HG03159 (cell line): ENCODE results near the gene SMIM43.
A peak's percentile ranks its signal among the peaks of the same experiment; 100 is the strongest.
"Not testable (repeated sequence)": the region's sequence is repeated elsewhere in the genome, so short reads cannot be mapped to it uniquely, and the experiment has no call there.

Experiments used
- ATAC-seq: cut with Tn5 transposase; IDR thresholded peaks from one replicate; pipeline ENCODE4 v1.9.1; 2021; ENCODE audit warnings: mild to moderate bottlenecking, moderate library complexity; ENCODE audit not compliant: unreplicated experiment

SMIM43 gene

GRCh38 chr4:121737846-121738554 lies 27.0 kb downstream of the SMIM43 start:
- no peak for ATAC-seq

GRCh38 chr4:121736735-121737351 lies 28.1 kb downstream of the SMIM43 start:
- ATAC-seq: peak; percentile 55

GRCh38 chr4:121734571-121734970 lies 30.4 kb downstream of the SMIM43 start:
- ATAC-seq: no peak

GRCh38 chr4:121733942-121734341 lies 31.0 kb downstream of the SMIM43 start:
- no peak for ATAC-seq

- ATAC-seq: not testable (repeated sequence)
These were observed 35.2 kb downstream of the SMIM43 start for GRCh38 chr4:121729753-121730152.

- no peak for ATAC-seq
These were observed 36.2 kb downstream of the SMIM43 start for GRCh38 chr4:121728798-121729226.

GRCh38 chr4:121728066-121728465 lies 36.9 kb downstream of the SMIM43 start:
- no peak for ATAC-seq

GRCh38 chr4:121726642-121727268 lies 38.2 kb downstream of the SMIM43 start:
- peak; percentile 97 for ATAC-seq

GRCh38 chr4:121724671-121725070 lies 40.3 kb downstream of the SMIM43 start:
- no peak for ATAC-seq

GRCh38 chr4:121721700-121722099 lies 43.3 kb downstream of the SMIM43 start:
- ATAC-seq: no peak

- no peak for ATAC-seq
These were observed 44.9 kb downstream of the SMIM43 start for GRCh38 chr4:121720109-121720508.

GRCh38 chr4:121717680-121718237 lies 47.2 kb downstream of the SMIM43 start:
- no peak for ATAC-seq

GRCh38 chr4:121714548-121714947 lies 50.4 kb downstream of the SMIM43 start:
- no peak for ATAC-seq

GRCh38 chr4:121712783-121713182 lies 52.2 kb downstream of the SMIM43 start:
- no peak for ATAC-seq

- ATAC-seq: peak; percentile 6
These were observed 52.8 kb downstream of the SMIM43 start for GRCh38 chr4:121712001-121712651.

- ATAC-seq: peak; percentile 82
These were observed 53.5 kb downstream of the SMIM43 start for GRCh38 chr4:121711263-121712000.

- ATAC-seq: no peak
These were observed 55.1 kb downstream of the SMIM43 start for GRCh38 chr4:121709766-121710405.
